T-helper 1 cell treated with Interleukin-12 subunit alpha and Interleukin-12 subunit beta and Interleukin-4 antibody, amounts not matched to agents 30 μg/mL and 1 μg/mL, for 36 hours (primary cell): Measurements from ENCODE around the gene GSTP1.

ENCODE experiments used
- H3K27ac Mint-ChIP-seq: one replicate; pipeline ENCODE4 v1.8.0; 2021; ENCODE audit warnings: mild to moderate bottlenecking, mixed read lengths
- H3K27me3 Mint-ChIP-seq: one replicate; pipeline ENCODE4 v1.8.0; 2021; ENCODE audit warnings: low read depth, mixed read lengths
- H3K36me3 Mint-ChIP-seq: one replicate; pipeline ENCODE4 v1.8.0; 2021; ENCODE audit warnings: low read depth, mixed read lengths
- H3K4me1 Mint-ChIP-seq: one replicate; pipeline ENCODE4 v1.8.0; 2021; ENCODE audit warnings: low read depth, mixed read lengths
- H3K4me3 Mint-ChIP-seq: one replicate; pipeline ENCODE4 v1.8.0; 2021; ENCODE audit warnings: mild to moderate bottlenecking, moderate library complexity, mixed read lengths
- H3K9me3 Mint-ChIP-seq: one replicate; pipeline ENCODE4 v1.8.0; 2021; ENCODE audit warnings: mixed read lengths

The GSTP1 gene

GRCh38 chr11:67632175-67632981 lies 48.8 kb downstream of the GSTP1 start:
- Mint-ChIP-seq H3K27ac (peak overlapping the region; percentile 36), H3K4me3 (peak overlapping the region; percentile 64), H3K27me3 (no peaks in the 10 kb centered on the region), H3K9me3 (no peaks in the 10 kb centered on the region), H3K4me1 (peaks cover 8% of the 10 kb centered on the region), H3K36me3 (no peaks in the 10 kb centered on the region)

- Mint-ChIP-seq H3K9me3 (no peaks in the 10 kb centered on the region), H3K27ac (no peak overlapping the region), H3K4me1 (peaks cover 8% of the 10 kb centered on the region), H3K36me3 (no peaks in the 10 kb centered on the region), H3K27me3 (no peaks in the 10 kb centered on the region), H3K4me3 (no peak overlapping the region)
These were observed 49.6 kb downstream of the GSTP1 start for GRCh38 chr11:67632982-67633755.

GRCh38 chr11:67633758-67634365 lies 50.2 kb downstream of the GSTP1 start:
- Mint-ChIP-seq H3K9me3 (no peaks in the 10 kb centered on the region), H3K27ac (no peak overlapping the region), H3K4me1 (peaks cover 8% of the 10 kb centered on the region), H3K36me3 (no peaks in the 10 kb centered on the region), H3K27me3 (no peaks in the 10 kb centered on the region), H3K4me3 (no peak overlapping the region)

GRCh38 chr11:67634366-67635230 lies 51.0 kb downstream of the GSTP1 start:
- Mint-ChIP-seq H3K27me3 (no peaks in the 10 kb centered on the region), H3K36me3 (no peaks in the 10 kb centered on the region), H3K27ac (no peak overlapping the region), H3K9me3 (no peaks in the 10 kb centered on the region), H3K4me3 (no peak overlapping the region), H3K4me1 (peaks cover 6% of the 10 kb centered on the region)

GRCh38 chr11:67635231-67635521 lies 51.6 kb downstream of the GSTP1 start:
- Mint-ChIP-seq H3K9me3 (no peaks in the 10 kb centered on the region), H3K27ac (no peak overlapping the region), H3K4me3 (no peak overlapping the region), H3K4me1 (peaks cover 6% of the 10 kb centered on the region), H3K36me3 (no peaks in the 10 kb centered on the region), H3K27me3 (no peaks in the 10 kb centered on the region)
